ENCODE measurements around the gene ZNF385A.

- TF ChIP-seq CTCF (conservative IDR thresholded peaks at IDR 0.05; ENCODE audit: low read length) (no peak), EZH2phosphoT487 (IDR thresholded peaks at IDR 0.05; ENCODE audit: borderline replicate concordance, low read depth, low read length) (no peak)
These were observed 8.7 kb upstream of the ZNF385A start for GRCh38 chr12:54393207-54393609.

Measured in OCI-LY7 (cell line).